T-helper 2 cell treated with Interferon-gamma antibody and Interleukin-4, amounts not matched to agents 100 ng/mL and 5 ng/mL, for 36 hours (primary cell): ENCODE measurements around the gene CUL4A. TPM values are rescaled to one million over a fixed set of nuclear protein-coding genes. Genes with fewer than 3 reads are reported as not detected.
"Not testable (repeated sequence)": the region's sequence is repeated elsewhere in the genome, so short reads cannot be mapped to it uniquely, and the experiment has no call there.

Source experiments
- intact Hi-C: fragments of 100-400 bp; cut with micrococcal nuclease; formaldehyde crosslinking; loops from one replicate; pipeline ENCODE4 v1.15.1; 2023
- total RNA-seq: library from RNA; stranded (reverse); gene quantifications from 2 replicates; pipeline ENCODE4 v1.2.3, GENCODE V29; 2022

The CUL4A gene
- total RNA-seq, 1 donor from 2014 or later: 97.6 TPM

DNA sequence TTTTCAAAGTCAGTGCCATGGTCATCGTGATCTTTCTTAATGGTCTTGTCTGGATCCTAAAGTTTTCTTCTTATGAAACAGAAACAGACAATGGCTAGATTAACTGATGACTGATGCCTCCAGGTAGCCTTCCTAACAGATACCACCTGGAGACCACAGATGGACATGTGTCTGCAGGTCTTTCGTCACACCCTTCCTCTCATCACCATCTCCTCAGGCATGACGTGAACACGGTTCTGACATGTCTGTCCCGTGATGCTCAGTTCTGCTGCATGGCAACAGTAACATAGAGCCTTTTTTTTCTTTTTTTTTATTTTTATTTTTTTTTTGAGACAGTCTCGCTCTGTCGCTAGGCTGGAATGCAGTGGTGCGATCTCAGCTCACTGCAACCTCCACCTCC lies 74.5 kb downstream of the CUL4A start:
- intact Hi-C loops: no loop called here

DNA sequence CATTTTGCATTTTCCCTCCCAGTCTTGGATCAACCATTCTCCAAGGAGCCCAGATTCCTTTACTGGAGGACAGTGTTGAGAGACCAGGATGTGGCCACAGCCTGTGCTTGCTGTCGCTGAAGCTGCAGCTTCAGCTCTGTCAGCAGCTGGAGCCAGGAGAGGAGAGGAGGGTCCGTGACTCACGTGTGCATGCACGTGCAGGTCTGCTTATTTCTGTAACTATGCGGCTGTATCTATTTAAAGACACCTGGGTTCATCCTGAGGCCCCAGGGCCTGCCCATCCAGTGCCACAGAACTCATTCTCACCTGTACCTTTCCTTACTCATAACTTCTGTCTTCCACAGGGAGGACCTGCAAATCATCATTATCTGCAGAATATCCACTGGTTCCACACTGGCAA lies 79.5 kb downstream of the CUL4A start:
- intact Hi-C loops: no loop called here

DNA sequence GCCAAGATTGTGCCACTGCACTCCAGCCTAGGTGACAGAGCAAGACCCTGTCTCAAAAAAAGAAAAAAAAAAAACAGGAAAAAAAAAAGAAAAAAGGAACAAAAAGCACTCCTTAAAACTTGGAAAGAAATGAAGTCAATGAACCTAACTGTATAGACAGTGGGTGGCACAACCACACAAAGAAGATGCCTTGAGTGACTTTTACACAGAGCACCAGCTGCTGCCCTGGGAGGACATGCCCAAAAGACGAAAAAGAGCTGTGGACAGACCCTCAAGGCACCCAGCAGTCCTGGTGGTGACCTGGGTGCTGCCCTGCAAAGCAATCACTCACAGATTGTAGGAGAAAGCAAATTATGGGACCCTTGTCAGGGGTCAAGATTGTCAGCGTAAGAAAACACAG lies 81.7 kb downstream of the CUL4A start:
- intact Hi-C loops: loop anchor here (10.0 kb wide), 1 partner anchor 294 kb away; the partner anchor contains the start of gene TFDP1

DNA sequence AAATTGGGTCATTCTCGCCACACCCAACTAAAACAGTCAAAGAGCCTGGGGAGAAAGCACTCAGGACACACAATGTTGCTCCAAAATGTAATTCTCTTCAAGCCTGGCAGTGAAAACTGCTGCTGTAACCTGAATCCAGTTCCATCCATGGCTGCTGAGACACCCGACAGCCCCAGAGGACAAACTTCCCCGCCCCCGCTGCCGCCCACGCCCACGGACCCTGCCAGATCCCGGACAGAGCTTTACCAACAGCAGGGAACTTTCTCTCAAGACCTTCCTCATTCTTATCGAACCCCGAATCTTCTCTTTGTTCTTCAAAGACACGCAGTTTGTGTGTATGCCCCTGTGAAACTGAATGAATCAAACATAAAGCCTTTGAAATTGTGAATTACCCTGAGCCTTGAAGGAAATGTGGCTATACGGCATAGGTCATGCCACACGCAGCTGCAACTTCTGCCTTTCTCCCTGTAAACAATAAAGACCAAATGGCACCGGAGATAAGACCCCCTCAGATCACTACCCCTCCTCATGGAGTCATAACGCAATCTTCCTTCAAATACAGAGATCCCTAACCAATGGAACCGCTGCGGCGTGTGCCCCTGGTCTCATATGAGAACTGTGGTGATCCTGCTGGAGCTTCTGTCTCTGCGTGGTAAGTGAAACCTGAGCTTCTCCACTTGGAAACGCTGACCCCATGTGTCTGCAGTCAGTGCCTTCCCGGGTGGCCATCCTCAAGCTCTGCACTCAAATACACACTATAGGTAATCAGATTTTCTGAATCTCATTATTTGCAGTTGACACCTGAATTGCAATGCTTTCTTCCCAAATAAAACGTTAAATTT lies 82.8 kb downstream of the CUL4A start:
- intact Hi-C loops: loop anchor here (10.0 kb wide), 1 partner anchor 293 kb away; the partner anchor contains the start of gene TFDP1

DNA sequence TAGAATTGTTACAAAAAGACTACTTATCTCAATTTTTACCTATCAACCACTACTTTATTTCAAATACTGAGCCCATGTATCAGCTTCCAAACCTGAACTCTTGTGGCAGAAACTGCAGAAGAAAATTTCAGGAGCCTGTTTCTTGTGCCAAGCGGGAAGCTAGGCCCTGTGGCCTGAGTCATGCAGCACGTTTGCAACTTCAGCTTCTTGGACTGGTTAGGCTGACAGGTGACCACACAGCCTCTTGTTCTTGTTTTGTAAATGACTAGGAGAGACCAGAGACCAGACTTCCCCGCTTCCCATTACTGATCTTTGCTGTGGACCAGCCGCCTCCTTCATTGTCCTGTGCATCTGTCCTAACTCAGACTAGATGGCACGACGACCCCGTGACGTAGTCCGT lies 84.3 kb downstream of the CUL4A start:
- intact Hi-C loops: loop anchor here (10.0 kb wide), 1 partner anchor 291 kb away; the partner anchor contains the start of gene TFDP1

DNA sequence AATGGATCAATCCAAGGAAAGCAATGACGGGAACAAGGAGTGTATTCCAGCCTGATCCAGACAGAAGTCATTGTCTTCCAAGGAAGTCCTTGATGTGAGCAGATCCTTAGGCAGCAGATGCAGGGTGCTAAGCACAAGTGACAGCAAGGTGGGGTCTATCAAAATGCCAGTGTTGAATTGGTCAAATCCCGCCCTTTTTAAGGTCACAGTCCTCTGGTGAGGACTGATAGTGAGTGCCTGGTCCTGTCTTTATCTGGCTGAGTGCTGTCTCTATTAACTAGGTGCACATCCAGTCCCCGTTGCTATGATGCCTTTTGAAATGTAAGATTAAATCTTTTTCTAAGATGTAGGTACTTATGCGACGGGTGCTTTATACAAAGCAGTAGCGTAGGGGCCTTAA lies 86.4 kb downstream of the CUL4A start:
- intact Hi-C loops: loop anchor here (2.0 to 10.0 kb wide), 3 partner anchors 195 to 708 kb away; partner anchors contain the start of genes DCUN1D2, TFDP1 and TUBGCP3

DNA sequence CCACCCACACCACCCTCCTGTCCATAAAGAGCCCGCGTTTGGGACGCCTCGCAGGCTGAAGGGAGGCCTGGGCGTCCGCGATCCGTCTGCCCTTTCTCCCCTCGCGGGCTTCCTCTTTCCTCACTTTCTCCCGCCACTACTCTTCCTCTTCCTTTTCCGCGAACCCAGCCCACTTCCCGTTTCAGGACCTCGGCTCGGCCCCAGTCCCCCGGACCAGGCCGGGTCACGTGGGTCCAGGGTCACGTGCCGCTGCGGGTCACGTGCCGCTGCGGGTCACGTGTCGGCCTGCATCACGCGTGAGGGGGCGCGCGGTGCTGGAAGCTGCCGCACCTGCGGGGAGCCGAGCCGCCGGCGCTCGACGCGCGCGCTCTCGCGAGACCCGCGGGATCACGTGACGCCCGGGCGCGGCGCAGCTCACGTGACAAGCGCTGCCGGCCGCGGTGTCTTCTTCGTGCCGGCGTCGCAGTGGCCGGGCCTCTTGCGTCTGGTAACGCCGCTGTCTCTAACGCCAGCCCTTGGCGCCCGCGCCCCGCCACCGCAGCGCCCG lies 87.5 kb downstream of the CUL4A start, which contains the start of gene LAMP1:
Gene LAMP1 (plus strand): TSS at position 417 of the 547 bp plus-strand sequence. CDS start 196 bp downstream, outside the sequence.
- intact Hi-C loops: loop anchor here (1.0 to 10.0 kb wide), 4 partner anchors 88 to 710 kb away; partner anchors contain the start of genes CUL4A, DCUN1D2, TFDP1 and TUBGCP3

DNA sequence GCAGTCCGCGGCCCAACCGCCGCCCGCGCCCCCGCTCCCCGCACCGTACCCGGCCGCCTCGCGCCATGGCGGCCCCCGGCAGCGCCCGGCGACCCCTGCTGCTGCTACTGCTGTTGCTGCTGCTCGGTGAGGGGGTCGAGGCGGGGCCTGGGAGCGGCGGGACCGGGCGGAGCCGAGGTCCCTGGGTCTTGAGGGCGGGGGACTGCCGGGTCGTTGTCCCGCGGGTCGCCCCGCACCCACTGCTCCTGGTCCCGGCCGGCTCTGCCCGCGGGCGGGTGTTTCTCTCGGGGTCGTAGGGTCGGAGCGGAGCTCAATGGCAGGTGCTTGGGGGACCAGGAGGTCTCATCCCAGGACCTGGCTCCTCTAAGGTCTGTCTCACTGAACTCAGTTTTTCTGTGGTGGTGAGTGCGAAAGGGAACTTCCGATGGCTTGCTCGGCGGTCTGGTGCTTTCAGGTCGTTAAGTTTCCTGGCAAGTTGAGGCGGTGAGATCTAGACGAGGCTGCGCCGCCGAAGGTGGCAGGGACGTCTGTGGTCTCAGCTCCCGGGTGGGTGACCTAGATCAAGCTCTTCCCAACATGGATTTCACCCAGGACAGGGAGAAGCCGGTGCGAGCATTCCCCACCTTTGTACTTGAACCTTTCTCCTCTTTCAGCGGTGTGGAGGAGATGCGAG lies 88.1 kb downstream of the CUL4A start:
- intact Hi-C loops: loop anchor here (1.0 to 10.0 kb wide), 4 partner anchors 88 to 710 kb away; partner anchors contain the start of genes CUL4A, DCUN1D2, TFDP1 and TUBGCP3

DNA sequence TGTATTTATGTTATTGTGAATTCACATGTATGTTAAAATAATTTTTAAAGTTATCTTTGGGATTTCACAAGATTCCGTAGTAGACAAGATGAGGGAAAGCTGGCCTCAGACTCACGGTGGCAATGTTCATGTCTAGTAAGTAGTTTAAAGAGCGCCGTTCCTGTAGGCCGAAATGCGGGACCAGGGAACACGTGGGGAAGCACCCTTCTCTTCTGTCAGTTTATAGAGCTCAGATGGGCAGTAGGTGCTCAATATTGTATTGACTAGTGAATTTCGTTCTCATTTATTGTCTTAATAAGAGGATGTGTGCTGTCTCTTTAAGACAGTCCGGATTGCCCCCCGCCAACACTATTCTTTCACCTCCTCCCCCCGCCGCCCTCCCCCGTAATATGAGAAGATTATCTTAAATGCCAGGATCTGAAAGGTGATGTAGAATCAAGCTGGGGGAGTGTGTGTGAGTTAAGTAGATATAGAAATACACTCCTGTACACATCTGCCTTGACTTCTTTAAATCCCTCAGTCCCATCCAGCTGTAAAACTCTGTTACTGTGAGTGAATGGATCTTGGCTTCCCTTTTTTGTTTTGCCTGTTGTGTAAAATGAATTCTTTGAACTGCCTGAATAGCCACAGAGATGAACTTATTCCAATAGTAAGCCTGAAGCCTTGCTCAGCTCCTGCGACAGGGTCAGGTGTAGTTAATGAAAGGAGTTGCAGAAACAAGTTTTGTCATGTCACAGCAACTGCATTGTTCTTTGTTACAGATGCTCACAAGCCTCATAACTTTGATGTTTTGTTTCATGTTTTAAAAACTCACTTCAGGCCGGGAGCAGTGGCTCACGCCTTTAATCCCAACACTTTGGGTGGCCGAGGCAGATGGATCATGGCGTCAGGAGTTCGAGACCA lies 88.9 kb downstream of the CUL4A start:
- intact Hi-C loops: loop anchor here (5.0 to 10.0 kb wide), 2 partner anchors 287 to 711 kb away; partner anchors contain the start of genes TFDP1 and TUBGCP3

DNA sequence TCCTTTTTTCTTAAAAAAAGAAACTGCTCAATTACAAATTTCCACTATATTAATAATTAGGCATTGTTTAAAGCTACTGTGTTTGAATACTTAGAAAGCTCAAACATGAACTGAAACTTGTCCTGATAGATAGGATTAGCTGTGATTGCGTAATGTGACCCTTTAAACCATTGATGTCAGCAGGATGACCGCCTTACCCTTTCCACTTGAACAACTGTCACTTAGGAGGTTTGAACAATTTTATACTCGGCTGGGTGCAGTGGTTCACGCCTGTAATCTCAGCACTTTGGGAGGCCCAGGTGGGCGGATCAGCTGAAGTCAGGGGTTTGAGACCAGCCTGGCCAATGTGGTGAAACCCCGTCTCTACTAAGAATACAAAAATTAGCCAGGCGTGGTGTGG lies 90.5 kb downstream of the CUL4A start:
- intact Hi-C loops: loop anchor here (5.0 to 10.0 kb wide), 2 partner anchors 285 to 713 kb away; partner anchors contain the start of genes TFDP1 and TUBGCP3

DNA sequence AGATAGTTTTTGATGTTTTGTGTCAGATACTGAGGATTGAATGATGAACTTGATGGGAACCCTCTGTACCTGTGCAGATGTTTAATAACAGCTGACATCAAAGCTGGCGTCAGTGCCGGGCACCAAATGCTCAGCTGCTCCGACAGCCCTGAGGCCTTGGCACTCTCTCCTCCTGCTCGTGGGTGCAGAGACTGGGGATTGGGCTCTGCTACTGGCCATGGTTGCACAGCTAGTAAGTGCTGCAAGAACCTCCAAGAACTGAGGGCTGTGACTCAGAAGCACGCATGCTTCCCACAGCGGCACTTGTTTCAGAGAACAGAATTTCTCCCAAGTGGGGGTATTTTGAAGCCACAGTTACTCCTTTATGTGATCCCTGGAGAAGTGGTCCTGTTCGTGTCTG lies 93.6 kb downstream of the CUL4A start:
- intact Hi-C loops: no loop called here

DNA sequence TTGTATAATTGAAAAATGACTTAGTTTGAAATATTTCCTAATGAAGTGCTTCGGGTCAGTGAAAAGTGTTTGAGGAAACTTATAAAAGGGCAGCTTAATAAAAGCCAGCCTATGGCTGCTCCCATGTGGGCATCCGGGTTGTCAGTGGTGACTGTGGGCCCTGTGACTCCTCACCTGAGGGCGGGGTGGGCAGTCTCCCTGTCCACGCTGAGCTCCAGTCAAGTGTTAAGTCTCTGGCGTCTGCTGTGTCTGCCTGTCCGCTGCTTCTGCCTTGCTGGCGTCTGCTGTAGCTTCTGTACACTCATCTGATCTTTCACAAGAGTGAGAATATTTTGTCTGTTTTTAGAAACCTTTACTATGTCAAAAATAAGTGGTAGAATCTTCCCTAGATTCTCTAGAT lies 94.7 kb downstream of the CUL4A start:
- intact Hi-C loops: no loop called here

DNA sequence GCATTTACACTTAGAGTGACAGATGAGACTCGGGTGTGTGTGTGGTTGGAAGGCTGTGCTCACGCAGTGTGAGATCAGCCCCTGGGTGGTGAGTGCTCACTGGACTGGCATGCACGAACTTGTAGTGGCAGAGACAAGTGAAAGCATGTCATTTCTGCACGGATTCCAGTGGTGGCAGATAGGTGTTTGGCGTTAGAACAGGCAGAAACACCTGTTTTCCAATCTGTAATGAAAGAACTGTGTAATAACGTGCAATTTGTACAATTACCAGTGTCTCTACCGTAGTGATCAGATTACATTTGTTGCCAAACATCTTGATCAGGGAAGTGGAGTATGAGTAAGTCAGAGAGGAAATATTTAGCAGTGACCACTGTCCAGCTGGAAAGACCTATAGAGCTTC lies 95.8 kb downstream of the CUL4A start:
- intact Hi-C loops: no loop called here

DNA sequence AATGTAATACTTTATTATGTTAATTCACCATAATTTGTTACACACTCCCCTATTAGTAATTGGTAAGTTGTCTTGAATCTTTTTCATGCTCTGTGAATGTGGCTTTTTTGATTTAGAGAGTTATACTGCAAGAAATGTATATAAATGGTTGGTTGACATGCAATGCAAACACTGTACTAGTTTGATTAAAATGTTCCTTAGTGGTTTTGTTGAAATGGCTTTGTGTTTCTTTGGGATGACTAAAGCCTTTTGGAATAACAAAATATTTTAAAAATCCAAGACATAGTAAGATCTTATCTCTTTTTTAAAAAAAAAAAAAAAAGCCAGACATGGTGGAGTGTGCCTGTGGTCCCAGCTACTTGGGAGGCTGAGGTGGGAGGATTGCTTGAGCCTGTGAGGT lies 98.1 kb downstream of the CUL4A start:
- intact Hi-C loops: no loop called here

DNA sequence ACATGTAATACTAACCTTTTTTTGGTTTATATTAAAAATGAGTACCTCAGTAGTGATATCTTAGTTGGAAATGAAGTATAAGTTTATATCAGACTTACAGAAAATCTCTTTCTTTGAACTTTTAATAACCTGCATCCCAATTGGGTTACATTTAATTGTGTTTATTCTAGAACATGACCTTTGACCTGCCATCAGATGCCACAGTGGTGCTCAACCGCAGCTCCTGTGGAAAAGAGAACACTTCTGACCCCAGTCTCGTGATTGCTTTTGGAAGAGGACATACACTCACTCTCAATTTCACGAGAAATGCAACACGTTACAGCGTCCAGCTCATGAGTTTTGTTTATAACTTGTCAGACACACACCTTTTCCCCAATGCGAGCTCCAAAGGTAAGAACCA lies 100.1 kb downstream of the CUL4A start:
- intact Hi-C loops: no loop called here

DNA sequence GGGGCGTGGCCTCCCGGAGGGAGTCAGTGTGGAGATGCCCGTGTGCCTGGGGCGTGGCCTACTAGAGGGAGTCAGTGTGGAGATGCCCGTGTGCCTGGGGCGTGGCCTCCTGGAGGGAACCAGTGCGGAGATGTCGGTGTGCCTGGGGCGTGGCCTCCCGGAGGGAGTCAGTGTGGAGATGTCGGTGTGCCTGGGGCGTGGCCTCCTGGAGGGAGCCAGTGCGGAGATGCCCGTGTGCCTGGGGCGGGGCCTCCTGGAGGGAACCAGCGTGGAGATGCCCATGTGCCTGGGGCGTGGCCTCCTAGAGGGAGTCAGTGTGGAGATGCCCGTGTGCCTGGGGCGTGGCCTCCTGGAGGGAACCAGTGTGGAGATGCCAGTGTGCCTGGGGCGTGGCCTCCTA lies 104.7 kb downstream of the CUL4A start:
- intact Hi-C loops: not testable (repeated sequence)

DNA sequence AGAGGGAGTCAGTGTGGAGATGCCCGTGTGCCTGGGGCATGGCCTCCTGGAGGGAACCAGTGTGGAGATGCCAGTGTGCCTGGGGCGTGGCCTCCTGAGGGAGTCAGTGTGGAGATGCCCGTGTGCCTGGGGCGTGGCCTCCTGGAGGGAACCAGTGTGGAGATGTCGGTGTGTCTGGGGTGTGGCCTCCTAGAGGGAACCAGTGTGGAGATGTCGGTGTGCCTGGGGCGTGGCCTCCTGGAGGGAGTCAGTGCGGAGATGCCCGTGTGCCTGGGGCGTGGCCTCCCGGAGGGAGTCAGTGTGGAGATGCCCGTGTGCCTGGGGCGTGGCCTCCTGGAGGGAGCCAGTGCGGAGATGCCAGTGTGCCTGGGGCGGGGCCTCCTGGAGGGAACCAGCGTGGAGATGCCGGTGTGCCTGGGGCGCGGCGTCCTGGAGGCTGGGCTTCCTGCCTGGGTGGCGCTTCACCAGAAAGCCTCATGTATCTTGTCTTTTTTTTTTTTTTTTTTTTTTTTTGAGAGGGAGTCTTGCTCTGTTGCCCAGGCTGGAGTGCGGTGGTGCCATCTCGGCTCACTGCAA lies 105.6 kb downstream of the CUL4A start:
- intact Hi-C loops: not testable (repeated sequence)

DNA sequence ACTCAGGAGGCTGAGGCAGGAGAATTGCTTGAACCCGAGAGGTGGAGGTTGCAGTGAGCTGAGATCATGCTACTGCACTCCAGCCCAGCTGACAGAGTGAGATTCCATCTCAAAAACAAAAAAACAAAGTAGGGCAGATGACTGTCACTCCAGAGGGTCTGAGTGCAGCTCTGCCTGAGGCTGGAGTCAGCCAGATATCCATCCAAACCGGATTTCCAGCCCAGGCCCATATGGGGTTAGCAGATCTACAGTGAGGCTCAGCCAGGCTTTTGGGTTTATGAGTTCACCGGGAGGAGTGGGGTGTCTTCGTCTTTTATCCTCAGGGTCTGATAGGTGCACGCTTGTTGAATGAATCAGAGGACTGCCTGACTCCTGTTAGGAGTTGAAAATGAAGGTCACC lies 106.6 kb downstream of the CUL4A start:
- intact Hi-C loops: no loop called here
